ENCODE measurements around the gene GRAMD4. TPM values are rescaled to one million over a fixed set of nuclear protein-coding genes. Genes with fewer than 3 reads are reported as not detected.

The GRAMD4 gene
- total RNA-seq, 1 donor = 18.1 TPM

DNA sequence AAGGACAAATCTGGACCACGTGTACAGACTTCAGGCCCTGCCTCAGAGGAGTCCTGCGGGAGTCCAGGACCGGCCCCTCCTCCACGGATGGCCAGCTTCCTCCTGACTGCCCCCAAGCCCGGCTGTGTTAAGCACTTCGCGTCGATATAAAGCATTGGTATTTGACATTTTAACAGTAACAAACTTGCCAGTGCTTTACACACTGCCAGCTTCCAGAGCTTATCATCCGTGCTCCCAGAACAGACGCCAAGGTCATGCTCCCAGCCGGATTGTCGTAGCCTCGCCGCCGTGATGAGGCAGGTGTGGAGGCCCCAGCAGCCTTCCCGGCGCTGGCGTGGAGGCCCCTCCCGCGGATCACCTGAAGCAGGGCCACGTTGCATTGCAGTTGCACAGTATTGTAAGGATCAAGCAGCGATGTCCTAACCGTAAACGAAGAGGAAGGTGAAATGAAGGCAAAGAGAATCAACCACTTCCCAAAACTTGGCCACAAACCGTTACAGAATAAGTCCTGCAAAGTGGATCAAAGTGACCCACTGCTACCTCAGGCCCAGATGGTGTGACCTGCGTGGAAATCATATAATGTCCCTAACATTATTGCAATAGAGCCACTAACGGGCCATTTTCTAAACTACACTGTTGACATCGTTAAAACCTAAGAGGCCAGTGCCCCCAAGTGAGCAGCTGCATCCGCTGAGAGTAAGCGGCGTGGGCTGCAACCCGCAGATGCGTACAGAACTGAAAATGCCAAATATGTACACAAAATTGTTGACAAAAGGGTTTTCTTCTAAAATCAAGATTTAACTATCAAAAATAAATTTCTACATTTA lies 66.2 kb downstream of the GRAMD4 start:
- TF ChIP-seq, protein P1, sequence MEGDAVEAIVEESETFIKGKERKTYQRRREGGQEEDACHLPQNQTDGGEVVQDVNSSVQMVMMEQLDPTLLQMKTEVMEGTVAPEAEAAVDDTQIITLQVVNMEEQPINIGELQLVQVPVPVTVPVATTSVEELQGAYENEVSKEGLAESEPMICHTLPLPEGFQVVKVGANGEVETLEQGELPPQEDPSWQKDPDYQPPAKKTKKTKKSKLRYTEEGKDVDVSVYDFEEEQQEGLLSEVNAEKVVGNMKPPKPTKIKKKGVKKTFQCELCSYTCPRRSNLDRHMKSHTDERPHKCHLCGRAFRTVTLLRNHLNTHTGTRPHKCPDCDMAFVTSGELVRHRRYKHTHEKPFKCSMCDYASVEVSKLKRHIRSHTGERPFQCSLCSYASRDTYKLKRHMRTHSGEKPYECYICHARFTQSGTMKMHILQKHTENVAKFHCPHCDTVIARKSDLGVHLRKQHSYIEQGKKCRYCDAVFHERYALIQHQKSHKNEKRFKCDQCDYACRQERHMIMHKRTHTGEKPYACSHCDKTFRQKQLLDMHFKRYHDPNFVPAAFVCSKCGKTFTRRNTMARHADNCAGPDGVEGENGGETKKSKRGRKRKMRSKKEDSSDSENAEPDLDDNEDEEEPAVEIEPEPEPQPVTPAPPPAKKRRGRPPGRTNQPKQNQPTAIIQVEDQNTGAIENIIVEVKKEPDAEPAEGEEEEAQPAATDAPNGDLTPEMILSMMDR (IDR thresholded peaks at IDR 0.05; ENCODE audit: insufficient read depth, low read depth, low read length) = no peak
- no peak overlapping the region for H3K4me3 ChIP-seq (ENCODE audit: low read depth, low read length)
- DNase-seq (ENCODE audit: low read depth) = no peak

DNA sequence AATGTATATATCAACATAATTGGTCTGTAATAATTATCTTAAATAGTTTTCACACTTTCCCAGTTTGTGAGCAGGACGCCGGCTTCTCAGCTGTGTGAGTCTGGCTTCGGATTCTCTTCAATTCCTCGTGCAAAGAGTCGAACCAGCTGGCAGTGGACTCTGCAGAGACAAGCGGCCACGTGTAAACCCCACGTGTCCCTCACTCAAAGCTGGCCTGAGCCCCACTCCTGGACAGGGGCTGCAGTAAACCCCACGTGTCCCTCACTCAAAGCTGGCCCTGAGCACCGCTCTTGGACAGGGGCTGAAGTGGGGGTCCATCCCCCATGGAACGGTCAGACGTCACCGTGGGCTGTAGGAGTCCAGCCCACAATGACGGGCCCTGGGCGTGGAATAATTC lies 66.9 kb downstream of the GRAMD4 start:
- H3K4me3 ChIP-seq (ENCODE audit: low read depth, low read length) = no peak overlapping the region
- TF ChIP-seq, protein P1 (IDR thresholded peaks at IDR 0.05; ENCODE audit: insufficient read depth, low read depth, low read length) = no peak
- DNase-seq (ENCODE audit: low read depth) = no peak

DNA sequence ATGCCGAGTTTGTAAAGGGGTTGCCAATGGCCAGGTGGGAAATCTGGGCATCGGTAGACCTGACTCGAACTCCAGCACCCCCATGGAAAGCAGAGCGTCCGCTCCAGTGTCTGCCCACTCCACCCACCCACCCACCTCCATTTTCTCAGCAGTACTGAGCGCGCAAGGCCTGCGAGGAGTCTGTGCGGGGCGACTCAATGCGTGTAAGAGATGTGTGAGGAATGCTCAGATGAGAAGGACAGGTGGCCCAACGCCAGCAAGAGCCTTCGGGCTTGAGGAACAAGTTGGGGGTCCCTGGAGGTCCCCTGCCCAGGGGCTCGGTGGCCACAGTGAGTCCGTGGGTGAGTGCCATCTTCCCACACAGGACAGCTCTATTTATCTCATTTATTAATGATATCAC lies 67.3 kb downstream of the GRAMD4 start:
- no peak for DNase-seq (ENCODE audit: low read depth)
- no peak overlapping the region for H3K4me3 ChIP-seq (ENCODE audit: low read depth, low read length)
- TF ChIP-seq, protein P1 (IDR thresholded peaks at IDR 0.05; ENCODE audit: insufficient read depth, low read depth, low read length) = no peak

DNA sequence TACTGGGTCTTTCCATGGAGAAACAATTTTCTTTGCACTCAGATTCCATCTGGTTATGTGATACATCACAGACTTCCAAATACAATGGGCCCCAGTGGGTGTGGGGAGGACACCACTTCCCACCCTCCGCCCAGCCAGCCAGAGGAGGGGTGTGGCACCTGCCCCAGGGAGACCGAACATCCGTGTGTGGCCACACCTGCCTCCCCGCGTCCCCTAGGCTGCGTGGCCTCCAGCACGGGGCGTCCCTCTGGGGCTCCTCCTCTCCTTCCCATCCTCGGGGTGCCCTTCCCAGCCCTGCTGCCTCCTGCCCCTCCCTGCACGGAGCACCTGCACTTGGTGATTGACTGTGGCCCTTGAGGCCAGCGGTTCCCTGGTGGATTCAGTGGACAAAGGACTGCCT lies 68.8 kb downstream of the GRAMD4 start:
- no peak for DNase-seq (ENCODE audit: low read depth)
- TF ChIP-seq, protein P1 (IDR thresholded peaks at IDR 0.05; ENCODE audit: insufficient read depth, low read depth, low read length) = no peak
- H3K4me3 ChIP-seq (ENCODE audit: low read depth, low read length) = no peak overlapping the region

DNA sequence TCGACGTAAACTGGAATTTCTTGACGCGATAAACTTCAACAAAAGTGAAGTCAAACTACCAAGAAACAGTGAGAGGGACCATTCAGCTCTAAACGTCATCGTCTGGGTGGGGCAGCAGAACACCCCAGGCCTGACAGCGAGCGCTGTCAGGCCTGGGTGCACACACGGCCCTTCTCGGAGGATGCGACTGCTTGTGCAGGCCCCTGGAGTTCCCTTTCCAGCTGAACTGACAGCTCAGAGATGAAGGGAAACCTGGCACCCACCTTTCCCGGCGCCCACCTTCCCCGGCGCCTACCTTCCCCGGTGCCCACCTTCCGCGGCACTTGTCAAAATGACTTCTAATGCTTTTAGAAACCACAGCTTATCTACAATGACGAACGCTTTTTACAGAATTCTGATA lies 70.0 kb downstream of the GRAMD4 start:
- DNase-seq (ENCODE audit: low read depth) = no peak
- TF ChIP-seq, protein P1 (IDR thresholded peaks at IDR 0.05; ENCODE audit: insufficient read depth, low read depth, low read length) = no peak
- H3K4me3 ChIP-seq (ENCODE audit: low read depth, low read length) = no peak overlapping the region

DNA sequence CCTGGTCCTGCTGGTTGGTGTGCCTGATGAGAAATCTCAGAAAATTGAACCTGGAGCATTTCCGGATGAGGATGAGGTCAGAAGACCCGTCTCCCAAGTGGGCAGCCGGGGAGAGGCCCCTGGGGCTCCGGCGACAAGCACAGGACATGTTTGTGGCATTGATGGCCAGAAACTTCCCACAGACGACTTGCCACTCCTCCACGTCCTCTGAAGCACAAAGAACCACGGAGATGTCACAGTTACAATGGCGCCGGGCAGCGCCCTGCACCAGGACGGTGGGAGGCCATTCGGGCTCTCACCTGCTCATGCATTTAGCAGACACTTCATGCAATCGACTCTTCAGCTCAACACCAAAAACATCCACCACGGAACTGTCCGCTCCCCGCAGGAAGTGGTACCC lies 71.4 kb downstream of the GRAMD4 start:
- no peak for DNase-seq (ENCODE audit: low read depth)
- TF ChIP-seq, protein P1 (IDR thresholded peaks at IDR 0.05; ENCODE audit: insufficient read depth, low read depth, low read length) = no peak
- no peak overlapping the region for H3K4me3 ChIP-seq (ENCODE audit: low read depth, low read length)

Data from fibroblast of villous mesenchyme (primary cell).